Stimulated activated CD4-positive, alpha-beta T cell treated with anti-CD3 and anti-CD28 coated beads, Interleukin-4, amount 100 ng/mL, for 48 hours (primary cell): ENCODE results near the gene CADM2.
"Not testable (repeated sequence)": the region's sequence is repeated elsewhere in the genome, so short reads cannot be mapped to it uniquely, and the experiment has no call there.

Experiments used
- DNase-seq, 2 donors: peaks; one replicate each; pipeline ENCODE4 v3.0.0-alpha.2; 2020; ENCODE audit warnings: low read depth in 2 of 2

The CADM2 gene

DNA sequence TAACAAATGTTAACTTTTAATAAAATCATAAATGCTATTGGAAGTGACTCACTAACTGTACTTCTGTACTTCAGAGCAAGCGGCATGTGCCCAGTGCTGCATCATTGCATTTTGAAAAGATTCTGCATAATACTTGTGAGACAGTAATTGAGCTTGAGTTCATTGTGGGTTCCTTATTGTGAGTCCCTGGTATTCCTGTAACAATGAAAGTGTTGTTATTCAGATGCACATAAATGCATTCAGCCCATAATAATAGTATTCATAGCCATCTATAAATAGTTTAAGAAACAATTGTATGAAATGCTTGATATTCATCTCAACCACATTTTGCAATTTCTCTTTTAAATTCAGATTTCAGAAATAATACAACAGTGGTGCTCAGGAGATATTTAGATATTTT lies 976.4 kb downstream of the CADM2 start:
- no peak for DNase-seq

DNA sequence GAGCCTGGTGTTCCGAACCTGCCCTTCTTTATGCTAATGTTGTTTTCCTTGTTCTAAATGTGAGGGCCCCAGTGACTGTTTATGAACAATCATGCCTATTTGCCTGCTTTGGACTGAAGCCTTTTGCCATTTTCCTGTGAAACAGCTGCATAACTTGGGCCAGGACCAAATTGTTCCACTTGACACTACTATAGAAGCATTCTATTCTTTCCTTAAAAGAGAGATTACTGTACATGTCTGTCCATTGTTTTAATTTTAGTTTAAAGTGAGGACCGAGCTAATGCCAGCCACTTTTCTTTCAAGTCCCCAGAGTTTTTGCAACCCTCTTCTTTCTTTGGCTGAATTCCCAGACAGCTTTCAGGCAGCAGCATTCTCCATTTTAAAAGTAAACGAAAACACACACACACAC lies 980.3 kb downstream of the CADM2 start:
- no peak for DNase-seq

DNA sequence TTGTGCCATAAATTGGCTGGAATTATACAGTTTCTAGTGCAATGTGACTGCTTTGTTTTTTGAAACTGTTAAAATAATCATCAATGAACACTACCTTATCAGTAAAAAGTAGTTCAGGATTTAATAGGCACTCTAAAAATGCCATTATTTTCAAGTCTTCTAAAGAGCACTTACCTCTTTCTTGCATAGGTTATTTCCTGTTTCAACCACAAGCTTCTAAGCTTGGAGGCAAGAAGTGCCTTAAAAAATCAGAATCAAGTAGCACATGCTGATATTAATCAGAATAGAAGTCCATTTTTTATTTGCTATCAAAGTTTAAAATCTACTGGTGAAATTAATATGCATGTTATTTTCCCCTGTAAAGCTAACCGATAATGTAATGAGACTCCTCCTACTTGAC lies 991.6 kb downstream of the CADM2 start:
- no peak for DNase-seq

DNA sequence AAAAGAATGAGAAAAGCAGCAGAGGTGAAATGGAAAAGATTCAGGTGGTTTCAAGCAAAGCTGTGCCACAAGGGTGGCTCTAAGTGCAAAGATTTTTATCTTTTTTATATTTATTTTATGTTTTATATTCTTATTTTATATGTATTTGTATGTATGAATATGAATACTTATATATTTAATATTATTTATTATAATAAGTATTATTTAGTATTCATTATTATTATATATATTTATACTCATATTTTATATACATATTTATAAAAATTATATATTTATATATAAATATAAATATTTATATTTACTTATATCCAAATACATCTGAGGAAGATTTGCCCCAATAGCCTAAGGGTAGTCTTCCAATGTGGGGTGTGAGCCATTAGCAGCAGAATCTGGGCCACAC lies 1002.0 kb downstream of the CADM2 start:
- DNase-seq, result no peak

DNA sequence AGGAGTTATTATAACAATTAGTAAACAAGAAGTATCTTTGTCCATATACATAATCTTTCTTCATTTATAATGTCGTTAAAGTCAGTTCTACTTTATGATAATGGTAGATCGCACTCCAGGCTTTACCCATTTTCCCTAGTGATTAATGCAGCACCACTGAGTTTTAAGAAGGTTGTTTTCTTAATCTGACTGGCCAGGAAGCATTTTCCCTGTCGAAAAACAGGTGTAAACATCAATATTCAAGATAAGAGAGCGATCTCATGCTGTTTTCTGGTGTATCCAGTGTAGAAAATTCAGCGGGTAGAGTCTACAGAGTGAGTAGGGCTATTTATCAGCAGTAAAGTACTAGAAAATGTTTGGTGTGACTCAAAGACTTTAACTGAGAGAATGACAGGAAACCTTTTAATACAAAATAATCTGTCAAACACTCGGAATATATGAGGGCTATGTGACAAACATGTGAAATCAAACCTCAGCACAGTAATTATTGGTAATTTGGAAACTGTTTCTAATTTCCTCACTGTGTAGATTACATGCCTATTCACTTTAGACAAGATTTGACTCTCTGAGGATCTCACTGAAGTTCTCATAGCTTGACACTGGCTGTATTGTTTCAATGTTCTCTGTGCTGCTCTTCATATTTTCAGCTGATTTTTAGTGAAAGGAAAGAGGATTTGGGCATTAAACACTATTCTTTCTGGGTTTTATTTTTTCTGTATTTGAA lies 1019.0 kb downstream of the CADM2 start:
- no peak for DNase-seq

- no peak for DNase-seq
Measured at GRCh38 chr3:85979034-85979433, 1020.2 kb downstream of the CADM2 start.

DNA sequence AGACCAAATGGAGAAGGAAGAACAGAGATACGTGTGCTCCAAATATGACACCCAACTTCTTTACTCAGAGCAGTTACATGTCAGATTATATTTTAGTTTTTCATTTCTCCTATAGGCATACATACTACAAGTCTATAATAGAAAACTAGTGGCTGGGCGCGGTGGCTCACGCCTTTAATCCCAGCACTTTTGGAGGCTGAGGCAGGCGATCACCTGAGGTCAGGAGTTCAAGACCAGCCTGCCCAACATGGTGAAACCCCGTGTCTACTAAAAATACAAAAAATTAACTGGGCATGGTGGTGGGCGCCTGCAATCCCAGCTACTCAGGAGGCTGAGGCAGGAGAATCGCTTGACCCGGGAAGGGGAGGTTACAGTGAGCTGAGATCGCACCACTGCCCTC lies 1030.8 kb downstream of the CADM2 start:
- not testable (repeated sequence) for DNase-seq

GRCh38 chr3:86029590-86029989 lies 1070.8 kb downstream of the CADM2 start:
- DNase-seq, result no peak

GRCh38 chr3:86037916-86038315 lies 1079.1 kb downstream of the CADM2 start:
- DNase-seq, result no peak

GRCh38 chr3:86046436-86047136 lies 1087.8 kb downstream of the CADM2 start:
- no peak for DNase-seq

- no peak for DNase-seq
Measured at GRCh38 chr3:86047161-86047560, 1088.4 kb downstream of the CADM2 start.

DNA sequence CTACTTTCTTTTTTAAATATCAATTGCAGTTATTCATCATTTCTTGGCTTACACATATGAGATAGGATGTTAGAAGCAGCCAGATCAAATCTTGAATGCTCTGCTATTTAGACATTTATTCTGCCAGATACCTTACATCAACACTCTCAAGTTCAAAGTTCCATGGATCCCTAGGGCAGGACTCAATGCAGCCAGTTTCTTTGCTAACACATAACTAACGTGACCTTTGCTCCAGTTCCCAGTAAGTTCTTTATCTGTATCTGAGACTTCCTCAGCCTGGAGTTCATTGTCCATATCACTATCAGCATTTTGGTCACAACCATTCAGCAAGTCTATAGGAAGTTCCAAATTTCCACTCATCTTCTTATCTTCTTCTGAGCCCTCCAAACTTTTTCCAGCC lies 1092.3 kb downstream of the CADM2 start:
- no peak for DNase-seq

- no peak for DNase-seq
Measured at GRCh38 chr3:86056032-86056431, 1097.2 kb downstream of the CADM2 start.

DNA sequence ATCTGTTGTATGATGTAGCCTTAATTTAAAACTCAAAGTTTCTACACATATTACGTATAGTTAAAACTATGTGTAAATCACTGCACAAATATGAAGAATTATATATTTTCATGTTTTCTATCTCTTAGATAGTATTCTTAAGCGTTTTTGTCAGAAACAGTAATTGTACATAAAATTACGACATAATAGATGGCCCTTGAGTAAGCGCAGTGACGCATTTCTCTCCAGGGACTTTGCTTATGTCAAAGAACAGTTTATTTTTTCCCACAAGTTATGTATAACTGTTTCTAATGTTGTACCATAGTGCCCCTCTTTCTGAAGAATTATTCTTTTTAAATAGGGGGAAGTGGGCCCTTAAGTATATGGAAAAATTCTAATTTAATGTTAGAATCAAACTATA lies 1098.2 kb downstream of the CADM2 start:
- DNase-seq, result no peak

DNA sequence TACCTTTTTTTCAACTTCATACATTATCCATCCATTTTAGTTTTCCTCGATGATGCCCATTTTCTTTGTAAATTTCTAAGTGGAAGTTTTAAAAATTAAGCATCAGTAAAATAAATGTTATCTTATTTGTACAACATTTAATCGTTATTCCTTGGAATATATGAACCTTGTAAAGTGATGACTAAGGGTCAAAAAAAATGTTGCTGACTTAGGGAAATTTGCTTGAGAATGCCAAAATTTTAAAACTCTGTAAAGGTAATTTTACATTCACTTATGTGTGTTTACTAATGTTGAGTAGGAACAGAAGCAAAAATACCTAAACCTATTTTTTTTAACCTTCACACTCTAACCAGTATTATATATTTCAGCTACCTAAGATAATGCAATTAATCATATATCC lies 1115.0 kb downstream of the CADM2 start:
- DNase-seq, result no peak

DNA sequence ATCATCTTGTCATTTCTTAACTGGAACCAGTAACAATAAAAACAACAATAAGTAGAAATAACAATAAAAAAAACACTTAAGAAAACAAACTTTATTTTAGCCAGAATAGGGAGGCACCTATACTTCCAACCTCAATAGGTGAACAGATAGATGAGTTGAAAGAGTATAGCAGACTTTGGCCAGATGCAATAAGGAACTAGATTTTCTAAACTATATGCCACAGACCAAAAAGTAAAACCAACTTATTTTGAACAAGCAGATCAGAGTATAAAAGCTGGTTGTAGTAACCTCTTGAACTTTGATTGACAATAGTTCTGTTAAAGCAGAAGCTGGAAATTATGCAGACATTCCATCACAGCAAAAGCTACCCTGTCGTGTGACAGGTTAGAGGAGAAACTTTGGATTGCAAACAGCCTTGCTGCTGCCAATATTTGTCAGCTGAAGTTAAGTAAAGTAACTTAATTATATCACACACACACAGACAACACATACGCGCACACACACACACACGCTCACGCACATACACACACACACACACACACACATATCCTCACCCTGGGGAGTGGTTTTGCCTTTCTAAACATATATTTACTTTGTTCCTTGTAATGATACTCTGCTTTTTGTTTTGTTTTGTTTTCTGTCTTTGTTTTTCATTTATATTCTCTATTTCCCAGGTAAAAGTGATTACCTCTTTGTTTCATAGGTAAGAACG lies 1128.5 kb downstream of the CADM2 start:
- no peak for DNase-seq

- no peak for DNase-seq
Measured at GRCh38 chr3:86104154-86104553, 1145.4 kb downstream of the CADM2 start.

DNA sequence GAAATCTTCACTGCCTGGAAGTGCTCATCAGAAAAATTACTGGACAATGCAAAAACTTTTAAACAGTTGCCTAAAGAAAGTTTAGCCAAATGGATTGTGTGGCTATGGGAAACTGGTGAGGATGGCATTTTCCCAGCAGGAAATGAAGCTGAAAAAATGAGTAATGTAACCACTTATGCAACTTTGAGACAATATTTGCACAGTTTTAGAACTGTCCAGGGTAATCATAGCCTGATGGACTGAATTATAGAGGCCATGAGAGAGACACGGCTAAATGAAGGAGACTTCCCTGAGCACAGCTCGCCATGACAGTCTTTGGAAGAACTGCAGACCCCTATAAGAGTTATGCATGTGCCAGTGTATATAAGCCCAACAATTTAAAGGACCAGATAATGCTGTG lies 1150.6 kb downstream of the CADM2 start:
- DNase-seq, result no peak
